Heart left ventricle (tissue), 13 donors: Measurements from ENCODE around the gene KLK7.

ENCODE experiments used
- CTCF ChIP-seq, 12 donors: fragments of 200-600 bp; sonication (generic) in 4 of 12; IDR thresholded peaks; one replicate each; pipeline versions ENCODE4 v1.5.0 to v1.8.0; 2018 to 2022; ENCODE audit warnings: antibody characterized with exemption in 12 of 12, mild to moderate bottlenecking in 5 of 12
- POLR2A ChIP-seq, 2 donors: fragments of 450-650 bp; IDR thresholded peaks; one replicate each; pipeline ENCODE4 v1.6.1; 2017; ENCODE audit warnings: antibody characterized with exemption in 2 of 2, mild to moderate bottlenecking in 2 of 2, moderate library complexity in 2 of 2
- donor health status: ischemic (EF 13 %, LVEDD 7.1; RV severe dilation, severe dysfunction).
- donor health status: DM: no; HTN: yes; CAD: no.
- donor health status: DM: no; HTN: no; CAD: no.
- donor health status: ischemic (EF 25% LVEDD 6.9; RV normal size, moderate dysfunction).
- donor health status: ischemic (EF 25% LVEDD 5.7; RV mildly dilated, moderate dysfunction).
- donor health status: ischemic (EF 35%, LVEDD 5.7; RV mildly dilated, moderate dysfunction).
- donor health status: nonischemic (EF 11% LVEDD 7.7; RV severe dilation, severe dysfunction).
- donor health status: DM: yes; HTN: yes; CAD: no.
- donor health status: PGD.
- donor health status: ischemic (EF 29% LVEDD 5.4; RV normal size, mild dysfunction).
- donor health status: nonischemic (EF 23%, LVEDD 6.1; RV moderate dilation, normal function).

- no peak for TF ChIP-seq POLR2A (IDR thresholded peaks at IDR 0.05)
- no peak for TF ChIP-seq CTCF (IDR thresholded peaks at IDR 0.05)
These were observed 42.8 kb upstream of the KLK7 start, which contains the start of gene KLK11 for GRCh38 chr19:51026554-51026831.
